HEK293 (cell line): ENCODE data around the gene SULT1B1.

Source experiments
- CTCF ChIA-PET: fragments of 350-600 bp; formaldehyde crosslinking; extraction: SDS; loops from one replicate; lab custom pipeline; 2021; ENCODE audit warnings: antibody characterized with exemption; lab: Yijun Ruan, JAX
- POLR2A ChIA-PET: fragments of 300-600 bp; formaldehyde crosslinking; extraction: SDS; loops from one replicate; lab custom pipeline; 2020; ENCODE audit warnings: antibody characterized with exemption, inconsistent platforms; lab: Yijun Ruan, JAX
- H3K27ac ChIP-seq: fragments of 200-500 bp; sonication (Bioruptor generic); 2 replicates; pipeline ENCODE4 v1.5.1; 2014; ENCODE audit warnings: low read depth, low read length, control low read depth, inconsistent platforms; ENCODE audit errors: extremely low read depth
- H3K36me3 ChIP-seq, 2 experiments: fragments of 200-500 bp in 1 of 2; sonication (Bioruptor generic) in 1 of 2; 1 replicate in 1 of 2; 2 replicates in 1 of 2; pipeline ENCODE4 v1.5.1; 2014 to 2017; ENCODE audit warnings: inconsistent platforms in 2 of 2, low read length in 2 of 2; ENCODE audit not compliant: control insufficient read depth in 2 of 2, insufficient read depth in 1 of 2
- H3K4me1 ChIP-seq: fragments of 200-500 bp; sonication (Bioruptor generic); 2 replicates; pipeline ENCODE4 v1.5.1; 2014; ENCODE audit warnings: mild to moderate bottlenecking, low read length, inconsistent platforms; ENCODE audit not compliant: control insufficient read depth, insufficient read depth
- H3K4me3 ChIP-seq: 2 replicates; pipeline ENCODE4 v1.5.1; 2011; ENCODE audit warnings: low read depth, mild to moderate bottlenecking, control low read depth, low read length, moderate library complexity
- H3K9me3 ChIP-seq: fragments of 200-500 bp; sonication (Bioruptor generic); 2 replicates; pipeline ENCODE4 v1.5.1; 2014; ENCODE audit warnings: low read depth, low read length, inconsistent platforms; ENCODE audit not compliant: control insufficient read depth, insufficient read depth
- HOXD13 ChIP-seq: sonication (generic); formaldehyde crosslinking; IDR thresholded peaks from 2 replicates; pipeline ENCODE4 v1.8.0; 2022; ENCODE audit warnings: missing genetic modification reagents, borderline replicate concordance
- PBX3 ChIP-seq: sonication (generic); formaldehyde crosslinking; IDR thresholded peaks from 2 replicates; pipeline ENCODE4 v1.8.1; 2022; ENCODE audit warnings: mild to moderate bottlenecking, moderate library complexity, missing genetic modification reagents
- PRDM4 ChIP-seq: fragments of 450-650 bp; formaldehyde crosslinking; IDR thresholded peaks from 2 replicates; pipeline ENCODE4 v1.5.1; 2017; ENCODE audit warnings: missing biosample characterization, missing genetic modification characterization
- SP2 ChIP-seq: fragments of 450-650 bp; formaldehyde crosslinking; IDR thresholded peaks from 2 replicates; pipeline ENCODE4 v1.5.1; 2016; ENCODE audit warnings: missing biosample characterization, missing genetic modification characterization
- ZBTB20 ChIP-seq: fragments of 450-650 bp; formaldehyde crosslinking; IDR thresholded peaks from 2 replicates; pipeline ENCODE4 v1.5.1; 2016; ENCODE audit warnings: missing biosample characterization, missing genetic modification characterization
- ZBTB8A ChIP-seq: fragments of 450-650 bp; formaldehyde crosslinking; IDR thresholded peaks from 2 replicates; pipeline ENCODE4 v1.5.1; 2016; ENCODE audit warnings: missing biosample characterization, missing genetic modification characterization
- ZNF10 ChIP-seq: fragments of 450-650 bp; formaldehyde crosslinking; IDR thresholded peaks from 2 replicates; pipeline ENCODE4 v1.5.1; 2017; ENCODE audit warnings: missing biosample characterization, missing genetic modification characterization
- ZNF121 ChIP-seq: fragments of 450-650 bp; formaldehyde crosslinking; IDR thresholded peaks from 2 replicates; pipeline ENCODE4 v1.5.1; 2016; ENCODE audit warnings: missing biosample characterization, missing genetic modification characterization
- ZNF132 ChIP-seq: fragments of 450-650 bp; formaldehyde crosslinking; IDR thresholded peaks from 2 replicates; pipeline ENCODE4 v1.5.1; 2017; ENCODE audit warnings: missing biosample characterization, missing genetic modification characterization, borderline replicate concordance
- ZNF133 ChIP-seq: fragments of 450-650 bp; formaldehyde crosslinking; IDR thresholded peaks from 2 replicates; pipeline ENCODE4 v1.5.1; 2016; ENCODE audit warnings: missing biosample characterization, missing genetic modification characterization
- ZNF146 ChIP-seq: fragments of 450-650 bp; formaldehyde crosslinking; IDR thresholded peaks from 2 replicates; pipeline ENCODE4 v1.5.1; 2016; ENCODE audit warnings: missing biosample characterization, missing genetic modification characterization
- ZNF184 ChIP-seq: fragments of 450-650 bp; IDR thresholded peaks from 2 replicates; pipeline ENCODE4 v1.5.1; 2018; ENCODE audit warnings: missing biosample characterization, mild to moderate bottlenecking, missing genetic modification characterization
- ZNF202 ChIP-seq: fragments of 450-650 bp; formaldehyde crosslinking; IDR thresholded peaks from 2 replicates; pipeline ENCODE4 v1.5.1; 2016; ENCODE audit warnings: missing biosample characterization, missing genetic modification characterization, borderline replicate concordance
- ZNF24 ChIP-seq: fragments of 450-650 bp; formaldehyde crosslinking; IDR thresholded peaks from 2 replicates; pipeline ENCODE4 v1.5.1; 2016; ENCODE audit warnings: missing biosample characterization, missing genetic modification characterization
- ZNF394 ChIP-seq: fragments of 450-650 bp; formaldehyde crosslinking; IDR thresholded peaks from 2 replicates; pipeline ENCODE4 v1.5.1; 2016; ENCODE audit warnings: missing biosample characterization, missing genetic modification characterization, mild to moderate bottlenecking, moderate library complexity, borderline replicate concordance
- ZNF521 ChIP-seq: fragments of 450-650 bp; formaldehyde crosslinking; IDR thresholded peaks from 2 replicates; pipeline ENCODE4 v1.5.1; 2017; ENCODE audit warnings: missing biosample characterization, mild to moderate bottlenecking, missing genetic modification characterization
- ZNF529 ChIP-seq: fragments of 450-650 bp; formaldehyde crosslinking; IDR thresholded peaks from 2 replicates; pipeline ENCODE4 v1.5.1; 2017; ENCODE audit warnings: missing genetic modification characterization, missing biosample characterization; ENCODE audit not compliant: insufficient replicate concordance
- ZNF544 ChIP-seq: fragments of 450-650 bp; formaldehyde crosslinking; IDR thresholded peaks from 2 replicates; pipeline ENCODE4 v1.5.0; 2017; ENCODE audit warnings: missing biosample characterization, missing genetic modification characterization
- ZNF560 ChIP-seq: fragments of 450-650 bp; formaldehyde crosslinking; IDR thresholded peaks from 2 replicates; pipeline ENCODE4 v1.5.1; 2017; ENCODE audit warnings: missing biosample characterization, missing genetic modification characterization, borderline replicate concordance
- ZNF596 ChIP-seq: fragments of 450-650 bp; IDR thresholded peaks from 2 replicates; pipeline ENCODE4 v1.5.0; 2018; ENCODE audit warnings: missing biosample characterization, mild to moderate bottlenecking, missing genetic modification characterization, moderate library complexity
- ZNF639 ChIP-seq: fragments of 450-650 bp; formaldehyde crosslinking; IDR thresholded peaks from 2 replicates; pipeline ENCODE4 v1.5.1; 2016; ENCODE audit warnings: missing biosample characterization, missing genetic modification characterization
- ZNF792 ChIP-seq: fragments of 450-650 bp; formaldehyde crosslinking; IDR thresholded peaks from 2 replicates; pipeline ENCODE4 v1.5.1; 2016; ENCODE audit warnings: missing biosample characterization, missing genetic modification characterization
- ZSCAN16 ChIP-seq: fragments of 450-650 bp; formaldehyde crosslinking; IDR thresholded peaks from 2 replicates; pipeline ENCODE4 v1.5.1; 2016; ENCODE audit warnings: missing biosample characterization, missing genetic modification characterization
- ZSCAN18 ChIP-seq: fragments of 450-650 bp; formaldehyde crosslinking; IDR thresholded peaks from 2 replicates; pipeline ENCODE4 v1.5.1; 2016; ENCODE audit warnings: missing biosample characterization, missing genetic modification characterization
- ZSCAN4 ChIP-seq: fragments of 450-650 bp; formaldehyde crosslinking; IDR thresholded peaks from 2 replicates; pipeline ENCODE4 v1.5.1; 2017; ENCODE audit warnings: missing biosample characterization, missing genetic modification characterization
- ZSCAN5A ChIP-seq: fragments of 450-650 bp; formaldehyde crosslinking; IDR thresholded peaks from 2 replicates; pipeline ENCODE4 v1.5.1; 2016; ENCODE audit warnings: missing biosample characterization, missing genetic modification characterization

The SULT1B1 gene

GRCh38 chr4:69753686-69754085, 6.7 kb downstream of the SULT1B1 start:
- Histone ChIP-seq H3K4me1 (no peaks in the 10 kb centered on the region), H3K36me3 (no peaks in the 10 kb centered on the region), H3K27ac (no peak overlapping the region), H3K4me3 (no peak overlapping the region), H3K9me3 (no peaks in the 10 kb centered on the region)
- ChIA-PET CTCF (no interaction called here), POLR2A (no interaction called here)
- TF ChIP-seq ZNF639 (tag by site-specific recombination): no peak
- no peak for TF ChIP-seq ZNF792 (tag by site-specific recombination)
- no peak for TF ChIP-seq PRDM4 (tag by site-specific recombination)
- TF ChIP-seq ZNF146 (tag by site-specific recombination): no peak

GRCh38 chr4:69750346-69750745, 10.1 kb downstream of the SULT1B1 start:
- Histone ChIP-seq H3K27ac (no peak overlapping the region), H3K9me3 (no peaks in the 10 kb centered on the region), H3K4me1 (no peaks in the 10 kb centered on the region), H3K4me3 (no peak overlapping the region), H3K36me3 (no peaks in the 10 kb centered on the region)
- no peak for TF ChIP-seq HOXD13 (CRISPR knock-in tag)
- TF ChIP-seq ZNF202: no peak
- no peak for TF ChIP-seq ZNF529
- no peak for TF ChIP-seq ZSCAN4 (tag by site-specific recombination)
- no peak for TF ChIP-seq ZNF133 (tag by site-specific recombination)
- TF ChIP-seq ZSCAN18: no peak
- no peak for TF ChIP-seq ZNF544 (tag by site-specific recombination)
- TF ChIP-seq ZNF184 (tag by site-specific recombination): no peak
- TF ChIP-seq ZNF10 (tag by site-specific recombination): no peak
- no peak for TF ChIP-seq ZNF132 (tag by site-specific recombination)
- TF ChIP-seq ZSCAN5A (tag by site-specific recombination): no peak
- ChIA-PET POLR2A (no interaction called here), CTCF (no interaction called here)

GRCh38 chr4:69749771-69750170, 10.6 kb downstream of the SULT1B1 start:
- Histone ChIP-seq H3K27ac (no peak overlapping the region), H3K4me1 (no peaks in the 10 kb centered on the region)
- CTCF ChIA-PET: no interaction called here
- POLR2A ChIA-PET: no interaction called here
- TF ChIP-seq ZNF121 (no peak), ZNF560 (tag by site-specific recombination) (no peak), SP2 (tag by site-specific recombination) (no peak), ZSCAN16 (tag by site-specific recombination) (no peak), ZBTB8A (tag by site-specific recombination) (no peak), ZNF596 (tag by site-specific recombination) (no peak), ZNF394 (tag by site-specific recombination) (no peak), ZNF24 (tag by site-specific recombination) (no peak), ZBTB20 (no peak), ZNF521 (tag by site-specific recombination) (no peak), PBX3 (CRISPR knock-in tag) (no peak)
- TF ChIP-seq, all 188 proteins: peak for 0
- H3K36me3 ChIP-seq: no peaks in the 10 kb centered on the region
- no peaks in the 10 kb centered on the region for H3K9me3 ChIP-seq
- no peak overlapping the region for H3K4me3 ChIP-seq
